ENCODE results near the gene BIK.
"Not testable (repeated sequence)": the region's sequence is repeated elsewhere in the genome, so short reads cannot be mapped to it uniquely, and the experiment has no call there.

The BIK gene

GRCh38 chr22:43142880-43143562 lies 32.5 kb downstream of the BIK start, which contains the start of gene MCAT:
Gene MCAT (minus strand): TSS chr22:43143398. CDS start chr22:43143348, 50 bp downstream.
- DNase-seq: peak; percentile 75

- no peak for DNase-seq
Observed at GRCh38 chr22:43144949-43145348, 34.4 kb downstream of the BIK start.

- not testable (repeated sequence) for DNase-seq
Observed at GRCh38 chr22:43145371-43145770, 34.8 kb downstream of the BIK start.

- DNase-seq: not testable (repeated sequence)
Observed at GRCh38 chr22:43146332-43146731, 35.8 kb downstream of the BIK start.

GRCh38 chr22:43147821-43148220 lies 37.3 kb downstream of the BIK start:
- no peak for DNase-seq

DNA sequence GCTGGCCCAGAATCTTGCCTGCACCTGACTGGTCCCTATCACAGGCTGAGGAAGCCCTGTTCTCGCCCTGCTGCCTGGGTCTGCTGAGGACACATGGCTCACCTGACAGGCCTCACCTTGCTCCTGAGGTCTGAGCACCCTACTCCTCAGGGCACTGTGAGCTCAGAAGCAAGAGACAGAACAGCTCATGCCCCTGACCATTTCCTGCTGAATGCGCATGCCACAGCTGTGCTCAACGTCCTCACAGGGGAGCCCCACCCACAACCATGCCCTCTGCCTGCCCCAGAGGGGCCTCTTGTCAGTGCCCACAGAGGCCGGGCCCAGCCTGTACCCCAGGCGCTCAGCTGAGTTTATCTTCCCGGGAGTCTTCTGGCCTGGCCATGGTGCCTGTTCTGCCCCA lies 38.0 kb downstream of the BIK start:
- DNase-seq: no peak

- DNase-seq: no peak
Observed at GRCh38 chr22:43150731-43151206, 40.2 kb downstream of the BIK start.

DNA sequence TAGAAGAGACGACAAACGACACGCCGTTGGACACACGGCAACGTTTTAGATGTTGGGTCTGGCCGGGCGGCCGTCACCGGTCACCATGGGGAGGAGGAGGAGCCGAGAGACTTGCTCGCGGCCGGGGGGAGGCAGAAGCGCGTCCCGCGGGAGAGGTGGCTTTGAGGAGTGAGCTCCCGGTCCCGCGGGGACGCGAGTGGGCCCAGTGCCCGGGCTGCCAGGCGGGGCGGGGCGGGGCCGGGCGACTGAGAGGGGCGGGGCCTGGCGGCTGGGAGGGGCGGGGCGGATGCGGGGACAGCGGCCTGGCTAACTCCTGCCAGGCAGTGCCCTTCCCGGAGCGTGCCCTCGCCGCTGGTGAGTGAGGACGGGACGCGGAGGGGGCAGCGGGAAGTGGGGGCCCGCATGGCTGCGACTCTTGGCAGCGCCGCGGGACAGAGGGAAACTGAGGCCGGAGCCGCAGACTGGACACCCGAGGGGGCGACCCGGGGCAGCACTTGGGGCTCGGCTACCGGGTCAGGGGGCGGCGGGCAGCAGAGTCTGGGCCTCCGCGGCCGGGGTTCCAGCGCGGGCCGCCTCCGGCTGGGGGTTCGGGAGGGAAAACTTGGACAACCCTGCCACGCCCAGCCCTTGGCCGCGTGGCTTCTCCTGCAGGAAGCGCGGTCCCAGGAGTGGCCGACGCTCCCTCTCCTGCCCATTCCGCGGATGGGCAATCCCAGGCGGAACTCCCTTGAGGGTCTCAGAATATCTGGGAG lies 40.9 kb downstream of the BIK start, which contains the start of gene TSPO:
TSS of gene TSPO (plus strand) at position 309 of the 752 bp plus-strand sequence. CDS start 7,680 bp downstream, outside the sequence.
- peak; percentile 51 for DNase-seq

DNA sequence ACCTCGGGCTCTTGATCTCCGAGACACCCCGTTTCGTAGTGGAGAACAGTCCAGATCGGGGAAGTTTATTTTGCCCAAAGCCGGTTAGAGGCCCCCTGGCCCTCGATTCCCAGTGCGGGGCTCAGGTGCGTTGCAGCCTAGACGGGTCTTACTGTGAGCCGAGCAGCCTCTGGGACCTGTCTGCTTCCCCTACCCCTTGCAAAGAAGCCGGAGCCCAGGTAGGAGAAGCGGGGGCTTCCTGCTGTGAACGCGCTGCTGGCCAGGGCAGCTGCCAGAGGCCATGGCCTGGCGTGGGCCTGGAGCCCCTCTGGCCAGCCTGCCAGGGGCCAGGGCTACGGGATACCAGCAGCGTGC lies 41.4 kb downstream of the BIK start:
- DNase-seq: no peak

DNA sequence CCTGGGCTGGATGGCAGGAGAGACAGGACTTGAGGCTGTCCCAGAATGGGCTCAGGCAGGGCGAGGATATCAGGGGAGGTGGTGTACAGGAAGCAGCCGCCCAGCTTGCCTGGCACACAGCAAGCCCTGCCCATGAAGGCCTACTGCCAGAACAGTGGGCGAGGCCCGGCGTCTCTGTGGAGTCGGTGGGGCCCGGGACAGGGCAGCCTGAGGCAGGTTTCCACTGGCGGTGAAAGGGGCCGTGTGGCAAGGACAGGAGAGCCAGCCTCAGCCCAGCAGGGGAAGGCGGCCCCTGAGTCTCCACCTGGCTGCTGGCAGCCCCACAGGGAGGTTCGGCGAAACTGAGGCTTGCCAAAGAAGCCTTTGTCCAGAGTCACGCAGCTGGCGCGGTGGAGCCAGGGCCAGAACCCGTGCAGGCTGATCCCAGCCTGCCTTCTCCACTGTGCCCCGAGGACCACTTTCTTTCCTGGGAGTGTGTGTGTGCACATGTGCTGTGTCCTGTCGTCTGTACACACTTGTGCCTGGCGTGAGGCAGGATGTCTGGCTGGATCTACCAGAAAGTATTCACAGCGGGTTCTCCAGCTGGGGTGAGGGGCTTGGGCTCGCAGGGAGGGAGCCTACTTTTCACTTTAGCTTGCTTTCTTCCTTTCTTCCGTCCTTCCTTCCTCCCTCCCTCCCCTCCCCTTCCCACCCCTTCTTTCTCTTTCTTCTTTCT lies 42.0 kb downstream of the BIK start:
- DNase-seq: peak; percentile 57

DNA sequence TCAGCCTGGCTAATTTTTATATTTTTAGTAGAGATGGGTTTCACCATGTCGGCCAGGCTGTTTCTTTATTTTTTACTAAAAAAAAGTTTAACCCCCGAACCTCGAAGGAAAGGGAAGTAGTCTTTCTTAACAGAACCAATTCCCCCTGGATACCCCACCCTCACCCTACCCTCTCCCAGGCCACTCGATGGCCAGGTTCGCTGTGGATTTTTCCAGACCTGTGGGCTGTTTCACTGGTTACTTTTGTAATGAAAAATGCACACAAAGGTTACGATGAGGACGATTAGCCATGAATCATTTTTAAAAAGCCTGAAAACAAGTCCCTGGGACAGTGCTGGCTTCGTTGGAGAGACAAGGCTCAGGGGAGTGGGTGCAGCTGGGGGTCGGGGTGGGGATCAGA lies 43.3 kb downstream of the BIK start:
- no peak for DNase-seq

DNA sequence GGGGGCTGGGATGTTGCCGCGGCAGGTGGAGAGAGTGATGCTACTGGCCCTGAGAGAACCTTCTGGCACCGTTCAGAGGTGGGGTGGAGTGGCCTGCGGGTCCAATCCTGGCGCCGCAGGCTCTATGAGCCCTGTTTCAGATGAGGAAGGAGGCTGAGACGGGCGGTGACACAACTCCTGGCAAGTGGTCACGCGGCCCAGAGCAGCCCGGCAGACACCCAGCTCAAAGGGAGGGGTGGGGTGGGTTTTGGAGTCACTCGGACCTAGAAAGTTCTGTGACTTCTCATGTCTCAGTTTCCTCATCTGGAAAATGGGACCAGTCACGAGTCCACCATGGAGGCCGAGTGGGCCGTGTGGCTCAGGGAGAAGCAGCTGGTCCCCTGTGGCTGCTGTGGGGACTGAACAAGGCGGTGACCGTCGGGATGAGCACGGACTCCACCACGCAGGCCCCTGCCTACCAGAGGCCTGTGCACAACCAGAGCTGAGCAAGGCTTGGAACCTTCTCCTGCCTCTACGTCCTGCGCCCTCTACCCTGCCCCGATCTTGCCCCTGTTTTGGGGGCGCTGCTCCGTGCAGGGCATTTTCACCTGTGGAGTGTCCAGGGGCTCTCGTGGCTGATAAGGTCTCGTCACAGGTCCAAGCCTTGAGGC lies 44.5 kb downstream of the BIK start:
- DNase-seq: no peak

GRCh38 chr22:43155789-43156188 lies 45.2 kb downstream of the BIK start:
- DNase-seq: no peak

- DNase-seq: no peak
Observed at GRCh38 chr22:43156413-43156812, 45.9 kb downstream of the BIK start.

- DNase-seq: no peak
Observed at GRCh38 chr22:43157874-43158546, 47.5 kb downstream of the BIK start.

- no peak for DNase-seq
Observed at GRCh38 chr22:43158778-43159483, 48.4 kb downstream of the BIK start.

- DNase-seq: no peak
Observed at GRCh38 chr22:43159484-43160178, 49.1 kb downstream of the BIK start.

DNA sequence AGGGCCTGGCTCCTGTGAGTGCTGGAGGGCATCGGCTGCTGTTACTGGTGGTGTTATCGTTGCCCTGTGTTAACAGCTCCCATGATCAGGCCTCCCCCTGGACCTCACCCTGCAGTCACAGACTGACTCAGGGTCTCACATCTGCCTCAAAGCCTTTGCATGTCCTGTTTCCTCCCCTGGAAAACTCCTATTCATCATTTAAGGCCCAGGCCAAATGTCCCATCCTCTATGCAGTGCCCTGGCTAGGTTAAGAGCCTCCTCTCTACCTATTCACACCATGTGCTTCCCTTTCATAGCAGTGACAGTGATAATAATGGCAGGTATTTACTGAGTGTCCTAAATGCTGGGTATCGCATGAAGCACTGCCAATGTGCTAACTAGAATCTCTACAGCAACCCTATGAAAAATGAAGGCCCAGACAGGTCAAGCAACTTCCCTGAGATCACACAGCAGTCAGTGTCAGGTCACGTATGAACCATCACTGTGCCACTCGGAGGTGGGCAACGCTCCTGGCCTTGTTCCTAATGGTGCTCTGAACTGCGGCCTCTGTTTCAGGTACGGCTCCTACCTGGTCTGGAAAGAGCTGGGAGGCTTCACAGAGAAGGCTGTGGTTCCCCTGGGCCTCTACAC lies 50.1 kb downstream of the BIK start:
- DNase-seq: no peak

DNA sequence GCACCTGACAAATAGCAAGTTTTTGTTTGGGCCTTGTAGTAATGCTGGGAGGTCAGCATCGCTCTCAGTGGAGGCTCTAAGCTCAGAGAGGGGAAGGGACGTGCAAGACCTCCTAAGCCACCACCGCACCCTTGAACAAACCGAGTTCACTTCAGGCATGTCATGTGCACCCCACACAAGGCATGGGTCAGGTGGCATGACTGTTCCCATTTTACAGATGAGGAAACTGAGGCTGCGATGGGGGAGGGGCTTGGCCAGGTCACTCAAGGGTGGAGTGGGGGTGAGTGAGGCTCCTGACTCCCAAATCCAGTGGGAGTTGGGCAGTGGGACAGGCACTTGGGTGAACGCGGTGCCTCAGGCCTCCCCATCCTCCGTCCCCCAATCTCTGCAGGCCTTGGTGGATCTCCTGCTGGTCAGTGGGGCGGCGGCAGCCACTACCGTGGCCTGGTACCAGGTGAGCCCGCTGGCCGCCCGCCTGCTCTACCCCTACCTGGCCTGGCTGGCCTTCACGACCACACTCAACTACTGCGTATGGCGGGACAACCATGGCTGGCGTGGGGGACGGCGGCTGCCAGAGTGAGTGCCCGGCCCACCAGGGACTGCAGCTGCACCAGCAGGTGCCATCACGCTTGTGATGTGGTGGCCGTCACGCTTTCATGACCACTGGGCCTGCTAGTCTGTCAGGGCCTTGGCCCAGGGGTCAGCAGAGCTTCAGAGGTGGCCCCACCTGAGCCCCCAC lies 52.0 kb downstream of the BIK start:
- DNase-seq: no peak

DNA sequence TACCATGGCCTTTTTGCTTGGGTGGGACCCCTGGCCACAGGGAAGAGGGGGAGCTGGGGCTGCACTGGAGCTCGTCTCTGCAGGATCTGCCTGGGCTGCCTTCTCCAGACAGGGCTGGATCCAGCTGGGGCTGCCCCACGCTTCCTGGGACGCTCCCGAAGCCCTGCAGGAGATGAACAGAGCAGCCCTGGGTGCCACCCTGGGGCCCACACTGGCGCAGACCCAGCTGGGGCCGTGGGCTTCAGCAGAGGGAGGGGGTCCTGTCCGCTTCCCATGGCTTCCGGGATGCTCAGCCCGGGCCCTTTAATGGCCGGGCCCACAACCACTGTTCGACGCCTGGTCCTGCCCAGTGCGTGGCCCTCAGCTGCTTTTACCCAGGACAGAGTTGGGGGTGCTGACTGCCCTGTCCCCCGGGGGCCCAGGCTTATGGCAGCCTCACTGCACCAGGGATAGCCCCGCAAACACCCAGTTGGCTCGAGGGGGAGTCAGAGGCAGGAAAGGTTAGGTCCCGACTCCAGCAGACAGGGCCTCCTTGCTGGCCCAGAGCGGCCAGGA lies 52.8 kb downstream of the BIK start:
- DNase-seq: no peak
